ENCODE results near the gene SYS1. TPM values are rescaled to one million over a fixed set of nuclear protein-coding genes. Genes with fewer than 3 reads are reported as not detected.

SYS1 gene
- total and polyA plus RNA-seq, 2 donors (not counting 3 experiments of a cell fraction or from before 2014, with no cell fraction given): 27.4 to 79.6 TPM

- POLR2A ChIA-PET: no interaction called here
- Histone ChIP-seq H3K79me2 (ENCODE audit: control insufficient read depth, insufficient read depth, low read length) (no peaks in the 10 kb centered on the region), H3K4me2 (ENCODE audit: insufficient read depth, low read length) (no peak overlapping the region), H3K9me3 (replicated peaks; ENCODE audit: control insufficient read depth, insufficient read depth, low read length) (no peaks in the 10 kb centered on the region), H3K27me3 (ENCODE audit: control insufficient read depth in 2 of 2, insufficient read depth in 2 of 2, low read length in 2 of 2) (no peaks in the 10 kb centered on the region), H2AFZ (ENCODE audit: low read depth, low read length) (no peak overlapping the region), H3K4me1 (ENCODE audit: control insufficient read depth, extremely low read depth, insufficient read depth, low read length) (peaks cover 3% of the 10 kb centered on the region), H3K9ac (replicated peaks; ENCODE audit: extremely low read depth, insufficient read depth, low read length) (no peak overlapping the region), H3K36me3 (ENCODE audit: control insufficient read depth in 2 of 2, extremely low read depth in 1 of 2, insufficient read depth in 2 of 2, low read length in 2 of 2) (no peaks in the 10 kb centered on the region), H3K9me1 (replicated peaks; ENCODE audit: control insufficient read depth, extremely low read depth, insufficient read depth, low read length) (no peaks in the 10 kb centered on the region), H3K4me3 (replicated peaks in 1 of 3; ENCODE audit: insufficient read depth in 1 of 3, low read depth in 1 of 3, low read length in 3 of 3) (no peak overlapping the region), H3K27ac (ENCODE audit: insufficient read depth, low read depth, low read length) (no peak overlapping the region), H4K20me1 (replicated peaks; ENCODE audit: control insufficient read depth, extremely low read depth, insufficient read depth, low read length) (no peaks in the 10 kb centered on the region)
- no peak for DNase-seq (ENCODE audit: low read depth, low spot score)
- CTCF ChIA-PET: interaction anchor here (2.9 kb wide), 1 partner anchor 45 kb away, joined by 11 read pairs; no protein-coding TSS in a partner anchor
- TF ChIP-seq POLR2A (IDR thresholded peaks at IDR 0.05; ENCODE audit: low read depth, low read length) (no peak), JUN (IDR thresholded peaks at IDR 0.05; ENCODE audit: borderline replicate concordance, insufficient read depth, insufficient read length, low read depth) (no peak), MAX (IDR thresholded peaks at IDR 0.05; ENCODE audit: insufficient read depth, insufficient read length) (no peak), MYC (IDR thresholded peaks at IDR 0.05; ENCODE audit: low read depth, low read length) (no peak), FOS (IDR thresholded peaks at IDR 0.05; ENCODE audit: borderline replicate concordance, insufficient read depth, low read length) (no peak), CTCF (IDR thresholded peaks at IDR 0.05; ENCODE audit: extremely low read depth in 1 of 2, insufficient read depth in 1 of 2, low read depth in 1 of 2, low read length in 2 of 2) (no peak), EZH2 (IDR thresholded peaks at IDR 0.05; ENCODE audit: borderline replicate concordance, low read depth, low read length, severe bottlenecking) (no peak), POLR2AphosphoS5 (IDR thresholded peaks at IDR 0.05; ENCODE audit: insufficient read depth, low read depth, low read length) (no peak), GATA2 (IDR thresholded peaks at IDR 0.05; ENCODE audit: insufficient read depth, insufficient read length, low read depth, low read length) (no peak)
- no TSS peak for BruUV-seq (replicated peaks)
- dilution Hi-C loops (cut with MboI; ENCODE audit: extremely low pct_ligation_motif_present, low sequenced_read_pairs) (no loop called here), intact Hi-C loops (cut with micrococcal nuclease) (no loop called here)
- no peak for FAIRE-seq
Observed at GRCh38 chr20:45391559-45391958, 28.6 kb downstream of the SYS1 start.
